ENCODE data around the gene B3GNT2. TPM values are rescaled to one million over a fixed set of nuclear protein-coding genes. Genes with fewer than 3 reads are reported as not detected.

B3GNT2 gene
- total and polyA plus RNA-seq, 7 donors: 12.3 to 25.8 (median 19.3) TPM

DNA sequence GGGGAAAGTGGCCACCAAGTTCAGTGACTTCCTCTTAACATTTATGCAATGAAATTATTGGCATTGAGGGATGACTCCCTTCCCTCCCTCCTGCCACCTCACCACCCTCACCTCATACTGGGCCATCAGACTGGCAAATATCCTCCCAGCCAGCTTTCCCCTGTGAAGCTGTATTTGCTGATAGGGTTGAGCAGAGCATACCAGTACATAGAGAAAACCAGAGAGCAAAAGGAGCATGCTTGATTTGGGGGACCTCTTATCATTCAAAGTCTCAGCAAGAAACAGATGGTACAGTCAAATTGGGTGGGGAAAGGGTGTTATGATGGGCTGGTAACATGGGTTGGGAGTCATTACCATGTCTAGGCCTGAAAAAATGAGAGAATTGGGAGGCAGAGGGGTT lies 19.1 kb upstream of the B3GNT2 start:
- H3K9me3 ChIP-seq: no peaks in the 10 kb centered on the region
- H3K27me3 ChIP-seq: no peaks in the 10 kb centered on the region
- DNase-seq: no peak
- peaks cover 0 to 11% (median 7%) of the 10 kb centered on the region in 4 donors for H3K4me1 ChIP-seq
- H3K27ac ChIP-seq: no peak overlapping the region
- no peaks in the 10 kb centered on the region for H3K36me3 ChIP-seq
- TF ChIP-seq POLR2A (IDR thresholded peaks at IDR 0.05) (no peak), POLR2AphosphoS5 (IDR thresholded peaks at IDR 0.05) (no peak), EP300 (IDR thresholded peaks at IDR 0.05) (no peak)
- TF ChIP-seq, protein P1, sequence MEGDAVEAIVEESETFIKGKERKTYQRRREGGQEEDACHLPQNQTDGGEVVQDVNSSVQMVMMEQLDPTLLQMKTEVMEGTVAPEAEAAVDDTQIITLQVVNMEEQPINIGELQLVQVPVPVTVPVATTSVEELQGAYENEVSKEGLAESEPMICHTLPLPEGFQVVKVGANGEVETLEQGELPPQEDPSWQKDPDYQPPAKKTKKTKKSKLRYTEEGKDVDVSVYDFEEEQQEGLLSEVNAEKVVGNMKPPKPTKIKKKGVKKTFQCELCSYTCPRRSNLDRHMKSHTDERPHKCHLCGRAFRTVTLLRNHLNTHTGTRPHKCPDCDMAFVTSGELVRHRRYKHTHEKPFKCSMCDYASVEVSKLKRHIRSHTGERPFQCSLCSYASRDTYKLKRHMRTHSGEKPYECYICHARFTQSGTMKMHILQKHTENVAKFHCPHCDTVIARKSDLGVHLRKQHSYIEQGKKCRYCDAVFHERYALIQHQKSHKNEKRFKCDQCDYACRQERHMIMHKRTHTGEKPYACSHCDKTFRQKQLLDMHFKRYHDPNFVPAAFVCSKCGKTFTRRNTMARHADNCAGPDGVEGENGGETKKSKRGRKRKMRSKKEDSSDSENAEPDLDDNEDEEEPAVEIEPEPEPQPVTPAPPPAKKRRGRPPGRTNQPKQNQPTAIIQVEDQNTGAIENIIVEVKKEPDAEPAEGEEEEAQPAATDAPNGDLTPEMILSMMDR (IDR thresholded peaks at IDR 0.05): no peak
- intact Hi-C loops (cut with DNase I): no loop called here
- no peak overlapping the region for H3K4me3 ChIP-seq

DNA sequence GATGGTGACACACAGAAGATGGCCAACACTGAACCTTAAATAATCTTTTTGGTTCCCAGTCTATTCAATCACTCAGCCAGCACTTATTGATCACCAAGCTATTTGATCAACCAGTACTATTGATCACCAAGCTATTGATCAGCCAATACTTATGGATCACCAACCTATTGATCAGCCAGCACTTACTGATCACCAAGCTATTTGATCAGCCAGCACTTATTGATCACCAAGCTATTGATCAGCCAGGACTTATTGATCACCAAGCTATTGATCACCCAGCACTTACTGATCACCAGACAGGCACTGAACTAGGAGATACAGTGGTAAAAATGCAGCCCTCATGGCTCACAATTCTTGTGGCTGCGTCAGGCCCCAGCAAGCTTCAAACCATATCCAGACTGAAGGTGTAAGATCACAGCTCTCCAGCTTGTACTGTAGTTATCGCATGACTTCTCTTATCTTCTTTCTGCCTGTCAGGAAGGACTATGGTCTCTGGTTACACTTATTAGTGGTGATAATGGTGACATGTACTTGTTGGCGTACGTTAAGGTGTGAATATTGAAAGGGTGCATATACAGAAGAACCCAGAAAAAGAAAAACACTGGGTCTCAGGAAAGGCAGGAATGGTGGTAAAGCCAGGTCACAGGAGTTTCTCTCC lies 18.4 kb upstream of the B3GNT2 start:
- no peaks in the 10 kb centered on the region for H3K27me3 ChIP-seq
- TF ChIP-seq POLR2AphosphoS5 (IDR thresholded peaks at IDR 0.05) (no peak), EP300 (IDR thresholded peaks at IDR 0.05) (no peak), POLR2A (IDR thresholded peaks at IDR 0.05) (no peak)
- TF ChIP-seq, protein P1 (IDR thresholded peaks at IDR 0.05): no peak
- no peak overlapping the region for H3K4me3 ChIP-seq
- H3K4me1 ChIP-seq: peaks cover 0 to 11% (median 7%) of the 10 kb centered on the region in 4 donors
- no peaks in the 10 kb centered on the region for H3K36me3 ChIP-seq
- DNase-seq: no peak
- no peaks in the 10 kb centered on the region for H3K9me3 ChIP-seq
- WGBS, 2 donors: 96 to 97% methylated on average over 4 of the region's 4 CpGs
- H3K27ac ChIP-seq: no peak overlapping the region
- intact Hi-C loops (cut with DNase I): no loop called here

GRCh38 chr2:62178741-62179271 lies 17.1 kb upstream of the B3GNT2 start:
- Histone ChIP-seq H3K9me3 (no peaks in the 10 kb centered on the region), H3K4me3 (no peak overlapping the region), H3K27ac (peak overlapping the region in 1 of 4 donors; percentile 29), H3K27me3 (no peaks in the 10 kb centered on the region), H3K4me1 (peaks cover 0 to 11% (median 7%) of the 10 kb centered on the region in 4 donors), H3K36me3 (no peaks in the 10 kb centered on the region)
- no peak for DNase-seq
- intact Hi-C loops (cut with DNase I): no loop called here
- 76 to 83% methylated on average over 5 of the region's 5 CpGs for WGBS, 2 donors
- TF ChIP-seq EP300 (IDR thresholded peaks at IDR 0.05) (no peak), POLR2A (IDR thresholded peaks at IDR 0.05) (no peak), POLR2AphosphoS5 (IDR thresholded peaks at IDR 0.05) (no peak)
- TF ChIP-seq, protein P1 (IDR thresholded peaks at IDR 0.05): no peak

DNA sequence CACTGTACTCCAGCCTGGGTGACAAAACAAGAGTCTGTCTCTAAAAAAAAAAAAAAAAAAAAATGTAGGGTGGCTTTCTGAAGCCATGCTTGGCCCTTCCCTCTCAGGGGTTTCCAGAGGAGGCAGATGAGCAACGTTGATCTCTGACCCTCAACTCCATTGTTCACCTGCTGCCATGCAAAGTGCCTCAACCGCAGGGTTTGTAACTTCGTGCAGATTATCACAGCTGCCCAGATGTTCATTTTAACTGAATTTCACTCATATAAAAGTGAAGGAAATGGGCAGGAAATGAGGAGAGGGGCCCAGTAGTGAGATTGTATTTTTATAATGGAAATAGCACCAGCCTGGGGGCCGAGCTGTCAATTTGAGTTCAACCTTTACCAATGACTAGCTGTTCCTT lies 14.9 kb upstream of the B3GNT2 start:
- no peak overlapping the region for H3K27ac ChIP-seq
- H3K9me3 ChIP-seq: no peaks in the 10 kb centered on the region
- H3K36me3 ChIP-seq: no peaks in the 10 kb centered on the region
- no peaks in the 10 kb centered on the region for H3K27me3 ChIP-seq
- intact Hi-C loops (cut with DNase I): no loop called here
- no peak overlapping the region for H3K4me3 ChIP-seq
- WGBS, 2 donors: 56 to 73% methylated on average over 4 of the region's 4 CpGs
- DNase-seq: no peak
- peaks cover 0 to 11% (median 7%) of the 10 kb centered on the region in 4 donors for H3K4me1 ChIP-seq
- TF ChIP-seq POLR2A (IDR thresholded peaks at IDR 0.05) (no peak), EP300 (IDR thresholded peaks at IDR 0.05) (no peak), POLR2AphosphoS5 (IDR thresholded peaks at IDR 0.05) (no peak)
- TF ChIP-seq, protein P1 (IDR thresholded peaks at IDR 0.05): no peak
